Mammary epithelial cell (primary cell): ENCODE data around the gene GDPGP1.

Experiments
- CTCF ChIP-seq, 2 donors: IDR thresholded peaks in 1 of 2; conservative IDR thresholded peaks in 1 of 2; 2 replicates each; pipeline ENCODE4 v1.5.1; 2011 to 2012; ENCODE audit warnings: inconsistent platforms in 2 of 2, low read length in 2 of 2, mild to moderate bottlenecking in 2 of 2, control low read depth in 1 of 2, low read depth in 1 of 2; ENCODE audit not compliant: insufficient read depth in 1 of 2; ENCODE audit errors: extremely low read depth in 1 of 2
- EZH2 ChIP-seq: IDR thresholded peaks from 2 replicates; pipeline ENCODE4 v1.6.1; 2012; ENCODE audit warnings: low read length, inconsistent platforms, borderline replicate concordance

DNA sequence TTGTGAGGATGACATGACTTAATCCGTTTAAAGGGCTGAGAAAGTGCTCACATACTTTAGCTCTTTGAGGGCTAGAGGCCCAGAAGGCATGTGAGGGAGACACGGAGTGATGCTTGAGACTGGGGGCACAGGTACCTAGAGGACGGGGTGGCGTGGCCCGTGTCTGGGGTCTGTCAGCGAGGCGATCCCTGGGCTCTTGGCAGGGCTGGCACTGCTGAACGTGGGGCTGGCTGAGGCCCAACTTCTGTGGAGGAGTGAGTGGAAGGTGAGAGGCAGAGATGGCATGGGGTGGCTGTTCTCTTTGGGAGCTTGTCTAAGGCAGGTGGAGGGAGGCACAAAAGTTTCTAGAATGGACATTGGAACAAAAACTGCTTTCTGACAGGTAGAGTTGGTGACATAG lies 23.4 kb upstream of the GDPGP1 start:
- TF ChIP-seq CTCF (conservative IDR thresholded peaks at IDR 0.05 in 1 of 2, IDR thresholded peaks at IDR 0.05 in 1 of 2; ENCODE audit: extremely low read depth in 1 of 2, insufficient read depth in 1 of 2, low read depth in 1 of 2, low read length in 2 of 2) (no peak), EZH2 (no peak)
